Measurements from ENCODE around the gene SLC25A47.

Gene SLC25A47

DNA sequence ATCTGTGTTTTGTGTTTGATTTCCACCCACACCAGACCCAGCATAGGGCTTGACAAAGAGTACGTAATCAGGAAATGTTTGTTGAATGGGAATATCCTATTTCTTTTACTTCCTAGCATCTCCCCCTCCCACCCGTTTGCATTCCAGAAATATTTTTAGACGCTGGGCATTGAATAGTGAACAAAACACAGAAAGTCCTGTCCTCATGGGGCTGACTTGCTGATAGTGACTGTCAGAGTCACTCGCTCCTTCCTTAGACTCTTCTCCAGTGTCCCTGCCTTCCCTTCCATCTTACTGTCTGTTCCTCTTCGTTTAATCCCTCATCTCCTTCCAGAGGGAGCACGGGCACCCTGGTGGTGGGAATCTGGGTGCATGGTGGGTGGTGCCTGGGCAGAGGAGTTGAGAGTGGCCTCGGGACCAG is 53.6 kb downstream of the SLC25A47 start:
- peaks cover 4% of the 10 kb centered on the region for H3K27me3 Mint-ChIP-seq (ENCODE audit: low read depth, poor library complexity)
- H3K27ac Mint-ChIP-seq: peak overlapping the region; percentile 96
- no peaks in the 10 kb centered on the region for H3K9me3 Mint-ChIP-seq
- H3K4me1 Mint-ChIP-seq: peaks cover 66% of the 10 kb centered on the region
- peak overlapping the region; percentile 94 for H3K4me3 Mint-ChIP-seq
- H3K36me3 Mint-ChIP-seq (ENCODE audit: low read depth): no peaks in the 10 kb centered on the region
- DNase-seq: peak; percentile 25
- TF ChIP-seq, protein P1, sequence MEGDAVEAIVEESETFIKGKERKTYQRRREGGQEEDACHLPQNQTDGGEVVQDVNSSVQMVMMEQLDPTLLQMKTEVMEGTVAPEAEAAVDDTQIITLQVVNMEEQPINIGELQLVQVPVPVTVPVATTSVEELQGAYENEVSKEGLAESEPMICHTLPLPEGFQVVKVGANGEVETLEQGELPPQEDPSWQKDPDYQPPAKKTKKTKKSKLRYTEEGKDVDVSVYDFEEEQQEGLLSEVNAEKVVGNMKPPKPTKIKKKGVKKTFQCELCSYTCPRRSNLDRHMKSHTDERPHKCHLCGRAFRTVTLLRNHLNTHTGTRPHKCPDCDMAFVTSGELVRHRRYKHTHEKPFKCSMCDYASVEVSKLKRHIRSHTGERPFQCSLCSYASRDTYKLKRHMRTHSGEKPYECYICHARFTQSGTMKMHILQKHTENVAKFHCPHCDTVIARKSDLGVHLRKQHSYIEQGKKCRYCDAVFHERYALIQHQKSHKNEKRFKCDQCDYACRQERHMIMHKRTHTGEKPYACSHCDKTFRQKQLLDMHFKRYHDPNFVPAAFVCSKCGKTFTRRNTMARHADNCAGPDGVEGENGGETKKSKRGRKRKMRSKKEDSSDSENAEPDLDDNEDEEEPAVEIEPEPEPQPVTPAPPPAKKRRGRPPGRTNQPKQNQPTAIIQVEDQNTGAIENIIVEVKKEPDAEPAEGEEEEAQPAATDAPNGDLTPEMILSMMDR (IDR thresholded peaks at IDR 0.05): peak; percentile 23

Measured in nephron progenitor cell (in vitro differentiated cells).